SK-N-SH (cell line): Measurements from ENCODE around the gene INSC.

Experiments used
- EZH2phosphoT487 ChIP-seq: fragments of 200-600 bp; sonication (generic); IDR thresholded peaks from 2 replicates; pipeline ENCODE4 v1.6.1; 2017; ENCODE audit warnings: low read depth, mixed run types, mild to moderate bottlenecking, antibody characterized with exemption, moderate library complexity, borderline replicate concordance
- GABPA ChIP-seq: IDR thresholded peaks from 2 replicates; pipeline ENCODE4 v1.4.0; 2012; ENCODE audit warnings: low read depth, mild to moderate bottlenecking
- POLR2AphosphoS5 ChIP-seq: IDR thresholded peaks from 2 replicates; pipeline ENCODE4 v1.6.1; 2012; ENCODE audit warnings: low read depth, low read length
- RAD21 ChIP-seq: IDR thresholded peaks from 2 replicates; pipeline ENCODE4 v1.6.1; 2012; ENCODE audit warnings: mild to moderate bottlenecking, low read length
- TF ChIP-seq, protein P1 (sequence below): IDR thresholded peaks from 2 replicates; pipeline ENCODE4 v1.4.0; 2012; ENCODE audit warnings: low read depth
- TF ChIP-seq, protein P2 (sequence below): fragments of 200-600 bp; sonication (generic); IDR thresholded peaks from 2 replicates; pipeline ENCODE4 v1.6.1; 2017; ENCODE audit warnings: antibody characterized with exemption, mild to moderate bottlenecking, moderate library complexity
- TF ChIP-seq, protein P3 (sequence below): IDR thresholded peaks from 2 replicates; pipeline ENCODE4; 2012
- TF ChIP-seq, protein P4 (sequence below): IDR thresholded peaks from 2 replicates; pipeline ENCODE4 v1.6.1; 2012; ENCODE audit warnings: mild to moderate bottlenecking, low read depth, low read length, moderate library complexity

DNA sequence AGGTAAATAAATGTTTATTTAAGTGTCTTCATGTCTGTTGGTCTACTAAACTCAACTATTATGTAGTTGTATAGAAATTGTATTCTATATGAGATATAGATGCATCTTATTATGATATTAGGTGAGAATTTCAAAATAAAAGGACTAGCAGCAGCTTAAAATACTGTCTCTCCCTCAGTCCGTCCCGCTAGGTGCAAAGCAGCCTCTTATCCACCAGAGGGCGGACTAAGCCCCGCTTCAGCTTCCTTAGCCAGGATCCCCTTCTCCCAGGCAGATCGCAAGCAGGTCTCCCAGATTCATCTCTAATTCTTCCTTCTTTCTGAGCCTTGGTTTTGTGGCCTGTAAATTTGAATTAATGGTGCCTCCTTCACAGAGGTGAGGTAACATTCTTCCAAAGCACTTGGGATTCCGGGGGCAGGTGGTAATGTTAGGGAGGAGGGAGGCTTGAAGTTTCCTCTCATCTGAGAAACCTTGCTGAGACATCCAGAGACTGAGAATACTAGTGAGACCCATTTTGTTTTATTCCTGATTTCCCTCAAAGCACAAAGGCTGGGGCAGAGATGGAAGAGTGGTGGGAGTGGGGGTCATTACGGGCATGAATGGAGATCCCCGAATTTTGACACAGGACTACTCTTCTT lies 13.5 kb upstream of the INSC start:
- TF ChIP-seq POLR2AphosphoS5 (no peak), RAD21 (peak; percentile 90), GABPA (no peak), EZH2phosphoT487 (no peak)
- TF ChIP-seq, protein P1, sequence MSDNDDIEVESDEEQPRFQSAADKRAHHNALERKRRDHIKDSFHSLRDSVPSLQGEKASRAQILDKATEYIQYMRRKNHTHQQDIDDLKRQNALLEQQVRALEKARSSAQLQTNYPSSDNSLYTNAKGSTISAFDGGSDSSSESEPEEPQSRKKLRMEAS = no peak
- TF ChIP-seq, protein P2, sequence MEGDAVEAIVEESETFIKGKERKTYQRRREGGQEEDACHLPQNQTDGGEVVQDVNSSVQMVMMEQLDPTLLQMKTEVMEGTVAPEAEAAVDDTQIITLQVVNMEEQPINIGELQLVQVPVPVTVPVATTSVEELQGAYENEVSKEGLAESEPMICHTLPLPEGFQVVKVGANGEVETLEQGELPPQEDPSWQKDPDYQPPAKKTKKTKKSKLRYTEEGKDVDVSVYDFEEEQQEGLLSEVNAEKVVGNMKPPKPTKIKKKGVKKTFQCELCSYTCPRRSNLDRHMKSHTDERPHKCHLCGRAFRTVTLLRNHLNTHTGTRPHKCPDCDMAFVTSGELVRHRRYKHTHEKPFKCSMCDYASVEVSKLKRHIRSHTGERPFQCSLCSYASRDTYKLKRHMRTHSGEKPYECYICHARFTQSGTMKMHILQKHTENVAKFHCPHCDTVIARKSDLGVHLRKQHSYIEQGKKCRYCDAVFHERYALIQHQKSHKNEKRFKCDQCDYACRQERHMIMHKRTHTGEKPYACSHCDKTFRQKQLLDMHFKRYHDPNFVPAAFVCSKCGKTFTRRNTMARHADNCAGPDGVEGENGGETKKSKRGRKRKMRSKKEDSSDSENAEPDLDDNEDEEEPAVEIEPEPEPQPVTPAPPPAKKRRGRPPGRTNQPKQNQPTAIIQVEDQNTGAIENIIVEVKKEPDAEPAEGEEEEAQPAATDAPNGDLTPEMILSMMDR = peak; percentile 95
- TF ChIP-seq, protein P3, sequence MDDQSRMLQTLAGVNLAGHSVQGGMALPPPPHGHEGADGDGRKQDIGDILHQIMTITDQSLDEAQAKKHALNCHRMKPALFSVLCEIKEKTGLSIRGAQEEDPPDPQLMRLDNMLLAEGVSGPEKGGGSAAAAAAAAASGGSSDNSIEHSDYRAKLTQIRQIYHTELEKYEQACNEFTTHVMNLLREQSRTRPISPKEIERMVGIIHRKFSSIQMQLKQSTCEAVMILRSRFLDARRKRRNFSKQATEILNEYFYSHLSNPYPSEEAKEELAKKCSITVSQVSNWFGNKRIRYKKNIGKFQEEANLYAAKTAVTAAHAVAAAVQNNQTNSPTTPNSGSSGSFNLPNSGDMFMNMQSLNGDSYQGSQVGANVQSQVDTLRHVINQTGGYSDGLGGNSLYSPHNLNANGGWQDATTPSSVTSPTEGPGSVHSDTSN = no peak
- TF ChIP-seq, protein P4, sequence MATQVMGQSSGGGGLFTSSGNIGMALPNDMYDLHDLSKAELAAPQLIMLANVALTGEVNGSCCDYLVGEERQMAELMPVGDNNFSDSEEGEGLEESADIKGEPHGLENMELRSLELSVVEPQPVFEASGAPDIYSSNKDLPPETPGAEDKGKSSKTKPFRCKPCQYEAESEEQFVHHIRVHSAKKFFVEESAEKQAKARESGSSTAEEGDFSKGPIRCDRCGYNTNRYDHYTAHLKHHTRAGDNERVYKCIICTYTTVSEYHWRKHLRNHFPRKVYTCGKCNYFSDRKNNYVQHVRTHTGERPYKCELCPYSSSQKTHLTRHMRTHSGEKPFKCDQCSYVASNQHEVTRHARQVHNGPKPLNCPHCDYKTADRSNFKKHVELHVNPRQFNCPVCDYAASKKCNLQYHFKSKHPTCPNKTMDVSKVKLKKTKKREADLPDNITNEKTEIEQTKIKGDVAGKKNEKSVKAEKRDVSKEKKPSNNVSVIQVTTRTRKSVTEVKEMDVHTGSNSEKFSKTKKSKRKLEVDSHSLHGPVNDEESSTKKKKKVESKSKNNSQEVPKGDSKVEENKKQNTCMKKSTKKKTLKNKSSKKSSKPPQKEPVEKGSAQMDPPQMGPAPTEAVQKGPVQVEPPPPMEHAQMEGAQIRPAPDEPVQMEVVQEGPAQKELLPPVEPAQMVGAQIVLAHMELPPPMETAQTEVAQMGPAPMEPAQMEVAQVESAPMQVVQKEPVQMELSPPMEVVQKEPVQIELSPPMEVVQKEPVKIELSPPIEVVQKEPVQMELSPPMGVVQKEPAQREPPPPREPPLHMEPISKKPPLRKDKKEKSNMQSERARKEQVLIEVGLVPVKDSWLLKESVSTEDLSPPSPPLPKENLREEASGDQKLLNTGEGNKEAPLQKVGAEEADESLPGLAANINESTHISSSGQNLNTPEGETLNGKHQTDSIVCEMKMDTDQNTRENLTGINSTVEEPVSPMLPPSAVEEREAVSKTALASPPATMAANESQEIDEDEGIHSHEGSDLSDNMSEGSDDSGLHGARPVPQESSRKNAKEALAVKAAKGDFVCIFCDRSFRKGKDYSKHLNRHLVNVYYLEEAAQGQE = no peak
